Ovary (tissue), 9 donors: ENCODE measurements around the gene HTRA3. TPM values are rescaled to one million over a fixed set of nuclear protein-coding genes. Genes with fewer than 3 reads are reported as not detected.

Source experiments
- DNase-seq, 5 donors: peaks; one replicate each; pipeline ENCODE4 v3.0.0-alpha.2; 2019 to 2020
- H3K27ac ChIP-seq, 2 donors: fragments of 200-600 bp; one replicate each; pipeline versions ENCODE4 v1.5.1 to v1.8.0; 2019 to 2022
- H3K27me3 ChIP-seq: fragments of 200-600 bp; one replicate; pipeline ENCODE4 v1.8.0; 2022
- H3K36me3 ChIP-seq: fragments of 200-600 bp; sonication (generic); one replicate; pipeline ENCODE4 v1.5.1; 2019
- H3K4me1 ChIP-seq: one replicate; pipeline ENCODE4 v1.8.1; 2013; ENCODE audit warnings: mild to moderate bottlenecking, moderate library complexity; ENCODE audit not compliant: insufficient read depth
- H3K4me3 ChIP-seq: fragments of 200-600 bp; sonication (generic); one replicate; pipeline ENCODE4 v1.5.1; 2017
- H3K9me3 ChIP-seq, 2 donors: fragments of 200-600 bp in 1 of 2; sonication (generic) in 1 of 2; one replicate each; pipeline versions ENCODE4 v1.5.1 to v1.8.1; 2013 to 2019; ENCODE audit warnings: mild to moderate bottlenecking in 1 of 2, moderate library complexity in 1 of 2
- EP300 ChIP-seq: sonication (generic); formaldehyde crosslinking; IDR thresholded peaks from one replicate; pipeline ENCODE4 v1.6.1; 2017; ENCODE audit warnings: antibody characterized with exemption
- POLR2A ChIP-seq: fragments of 450-650 bp; IDR thresholded peaks from one replicate; pipeline ENCODE4 v1.6.1; 2017; ENCODE audit warnings: antibody characterized with exemption, mild to moderate bottlenecking, moderate library complexity
- WGBS, 3 donors: extraction: QIAGEN DNeasy Blood & Tissue Kit in 1 of 3; methylation state at CpG; one replicate each; pipeline versions ENCODE4 v1.1.5 to v1.1.7; 2013 to 2017; 5-methylcytosine and 5-hydroxymethylcytosine counted together
- intact Hi-C, 4 donors: fragments of 100-400 bp; cut with DNase I; formaldehyde crosslinking; loops; one replicate each; pipeline versions ENCODE4 v1.11.0 to v1.15.1; 2022 to 2023
- polyA plus RNA-seq, 2 donors: library from polyadenylated mRNA; stranded (reverse); fragments of 200-250 nt in 1 of 2; fragments of 350-450 nt in 1 of 2; fragmentation: Illumina TruSeq in 1 of 2; extraction: RNeasy Lipid Tissue Mini Kit (QIAGEN cat#74804) in 1 of 2; gene quantifications; one replicate each; pipeline ENCODE4 v1.2.3, GENCODE V29; 2013 to 2014
- total RNA-seq, 7 donors: library from RNA; depleted of rRNA in 2 of 7; stranded (reverse); fragments of >200 nt in 2 of 7; fragmentation: NEBNext Ultra II Directional in 3 of 7; extraction: Animal tissue kit (Norgen Biotek cat#: 25700) in 3 of 7; gene quantifications; one replicate each; pipeline versions ENCODE4 v1.1.0 to v1.2.4, GENCODE V29; 2016 to 2023
- TF ChIP-seq, protein P1 (sequence below), 3 donors: fragments of 450-650 bp in 2 of 3; fragments of 200-600 bp in 1 of 3; IDR thresholded peaks; one replicate each; pipeline versions ENCODE4 v1.5.1 to v1.8.0; 2016 to 2022; ENCODE audit warnings: antibody characterized with exemption in 3 of 3, mild to moderate bottlenecking in 1 of 3
- donor health status: DM: no; HTN: no; CAD: no; lungs with moderate emphysema.
- donor health status: DM: no; HTN: no; CAD: no.
- donor health status: Bipolar disorder and iron deficiency.
- donor health status: DM: yes; HTN: yes; CAD: no.
- donor health status: DM: no; HTN: no; CAD: no.
- donor health status: DM: yes; HTN: yes; CAD: no.

Gene HTRA3
- total and polyA plus RNA-seq, 9 donors = 36.2 to 163 (median 64.7) TPM

DNA sequence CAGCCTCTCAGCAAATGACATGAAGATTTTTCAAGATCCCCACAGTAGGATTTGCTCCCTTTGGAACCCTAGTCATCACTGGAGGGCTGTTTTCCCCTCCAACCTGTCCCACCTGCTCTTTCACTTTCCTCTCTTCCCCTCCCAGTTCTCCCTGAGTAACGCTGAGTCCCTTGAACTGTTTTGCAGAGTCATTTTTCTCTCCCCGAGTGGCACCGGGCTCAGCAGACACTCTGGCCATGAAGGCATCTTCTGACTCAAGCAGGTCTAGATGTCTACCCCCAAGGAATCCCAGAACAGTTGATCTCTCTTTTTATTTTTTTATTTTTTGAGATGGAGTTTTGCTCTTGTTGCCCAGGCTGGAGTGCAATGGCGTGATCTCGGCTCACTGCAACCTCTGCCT, 52.2 kb downstream of the HTRA3 start:
- no peak overlapping the region for H3K27ac ChIP-seq
- intact Hi-C loops = no loop called here
- TF ChIP-seq POLR2A (no peak), EP300 (no peak)
- TF ChIP-seq, protein P1, sequence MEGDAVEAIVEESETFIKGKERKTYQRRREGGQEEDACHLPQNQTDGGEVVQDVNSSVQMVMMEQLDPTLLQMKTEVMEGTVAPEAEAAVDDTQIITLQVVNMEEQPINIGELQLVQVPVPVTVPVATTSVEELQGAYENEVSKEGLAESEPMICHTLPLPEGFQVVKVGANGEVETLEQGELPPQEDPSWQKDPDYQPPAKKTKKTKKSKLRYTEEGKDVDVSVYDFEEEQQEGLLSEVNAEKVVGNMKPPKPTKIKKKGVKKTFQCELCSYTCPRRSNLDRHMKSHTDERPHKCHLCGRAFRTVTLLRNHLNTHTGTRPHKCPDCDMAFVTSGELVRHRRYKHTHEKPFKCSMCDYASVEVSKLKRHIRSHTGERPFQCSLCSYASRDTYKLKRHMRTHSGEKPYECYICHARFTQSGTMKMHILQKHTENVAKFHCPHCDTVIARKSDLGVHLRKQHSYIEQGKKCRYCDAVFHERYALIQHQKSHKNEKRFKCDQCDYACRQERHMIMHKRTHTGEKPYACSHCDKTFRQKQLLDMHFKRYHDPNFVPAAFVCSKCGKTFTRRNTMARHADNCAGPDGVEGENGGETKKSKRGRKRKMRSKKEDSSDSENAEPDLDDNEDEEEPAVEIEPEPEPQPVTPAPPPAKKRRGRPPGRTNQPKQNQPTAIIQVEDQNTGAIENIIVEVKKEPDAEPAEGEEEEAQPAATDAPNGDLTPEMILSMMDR (IDR thresholded peaks at IDR 0.05) = no peak
- H3K27me3 ChIP-seq = no peaks in the 10 kb centered on the region
- DNase-seq = no peak
- H3K4me1 ChIP-seq = peaks cover 10% of the 10 kb centered on the region
- H3K9me3 ChIP-seq = no peaks in the 10 kb centered on the region
- 75 to 89% (median 76%) methylated on average over 5 of the region's 5 CpGs for WGBS, 3 donors
- H3K4me3 ChIP-seq = no peak overlapping the region
- H3K36me3 ChIP-seq = no peaks in the 10 kb centered on the region

DNA sequence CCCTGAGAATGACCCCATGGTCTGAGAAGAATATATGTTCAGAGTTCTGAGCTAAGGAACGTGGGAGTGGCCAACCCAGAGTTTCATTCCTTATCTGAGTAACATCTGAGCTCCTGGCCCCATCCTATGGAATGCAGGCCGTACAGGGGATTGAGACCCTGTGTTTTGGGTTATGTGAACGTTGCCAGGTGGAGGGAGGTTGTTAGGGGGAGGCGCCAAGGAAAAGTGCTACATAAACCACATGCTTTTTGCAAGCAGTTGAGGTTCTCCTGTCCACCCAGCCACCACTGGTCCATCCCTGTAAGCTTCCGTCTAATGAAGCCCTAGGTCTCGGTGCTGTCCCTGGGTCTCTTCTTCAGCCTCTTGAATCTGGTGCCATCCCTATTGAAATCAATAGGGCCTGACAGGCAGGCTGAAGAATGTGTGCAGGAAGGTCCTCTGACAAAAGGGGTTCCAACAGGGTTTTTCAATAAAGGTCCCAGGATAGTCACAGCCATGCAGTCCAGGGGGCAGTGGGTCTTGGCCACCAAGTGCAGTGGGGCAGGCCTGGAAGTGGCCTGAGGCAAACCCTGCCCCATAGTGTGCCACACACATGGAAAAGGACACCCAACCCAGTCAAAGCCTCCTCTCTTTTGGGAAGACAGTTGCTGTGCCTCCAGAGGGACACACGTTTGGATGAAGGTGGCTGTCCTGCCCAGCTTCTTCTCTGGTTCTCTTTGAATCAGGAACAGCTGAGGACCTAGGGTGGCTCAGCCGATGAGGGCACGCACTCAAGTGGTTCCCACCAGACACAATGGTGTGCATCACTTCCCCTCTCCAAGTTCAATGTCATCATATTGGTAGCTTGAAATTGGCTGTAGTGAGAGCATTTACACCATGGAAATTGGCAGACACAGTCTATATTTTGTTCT, 53.5 kb downstream of the HTRA3 start:
- H3K27ac ChIP-seq = no peak overlapping the region
- no peak for DNase-seq
- WGBS, 3 donors = 80 to 86% (median 83%) methylated on average over 9 of the region's 9 CpGs
- TF ChIP-seq POLR2A (no peak), EP300 (no peak)
- TF ChIP-seq, protein P1 (IDR thresholded peaks at IDR 0.05) = no peak
- no peak overlapping the region for H3K4me3 ChIP-seq
- no peaks in the 10 kb centered on the region for H3K36me3 ChIP-seq
- no peaks in the 10 kb centered on the region for H3K9me3 ChIP-seq
- intact Hi-C loops = no loop called here
- H3K4me1 ChIP-seq = peaks cover 10% of the 10 kb centered on the region
- no peaks in the 10 kb centered on the region for H3K27me3 ChIP-seq

DNA sequence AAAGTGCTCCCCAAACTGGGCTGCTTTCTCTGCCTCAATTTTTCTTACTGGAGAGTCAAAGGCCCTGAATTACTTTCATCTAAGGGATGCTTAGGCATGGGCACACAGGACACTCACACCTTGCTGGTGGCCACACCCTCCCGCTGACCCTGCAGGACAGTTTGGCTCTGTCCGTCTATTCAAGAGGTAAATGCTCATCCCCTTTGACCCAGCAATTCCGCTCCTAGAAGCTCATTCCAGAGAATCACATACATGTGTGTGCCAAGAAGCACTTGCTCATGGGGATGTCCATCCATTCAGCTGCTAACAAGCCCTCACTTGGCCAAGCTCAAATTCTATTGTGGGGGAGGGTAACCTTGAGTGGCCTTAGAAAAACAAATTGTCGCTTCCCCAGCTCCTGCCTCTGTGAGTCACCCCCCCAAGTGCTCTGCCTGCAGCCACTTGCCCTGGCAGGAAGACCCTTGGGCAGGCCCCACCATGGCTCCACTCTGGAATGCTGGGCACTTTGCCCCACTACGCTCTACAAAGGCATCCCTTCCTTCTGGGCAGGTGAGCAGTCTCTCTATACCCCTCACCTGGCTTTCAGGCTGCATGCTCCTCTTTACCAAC, 54.5 kb downstream of the HTRA3 start:
- Histone ChIP-seq H3K4me3 (no peak overlapping the region), H3K36me3 (no peaks in the 10 kb centered on the region), H3K4me1 (peaks cover 10% of the 10 kb centered on the region), H3K9me3 (no peaks in the 10 kb centered on the region), H3K27ac (no peak overlapping the region), H3K27me3 (no peaks in the 10 kb centered on the region)
- TF ChIP-seq, protein P1 (IDR thresholded peaks at IDR 0.05) = no peak
- TF ChIP-seq EP300 (no peak), POLR2A (no peak)
- WGBS, 3 donors = 78 to 98% (median 81%) methylated on average over 5 of the region's 5 CpGs
- intact Hi-C loops = no loop called here
- DNase-seq = peak in 1 of 5 donors; percentile 11

DNA sequence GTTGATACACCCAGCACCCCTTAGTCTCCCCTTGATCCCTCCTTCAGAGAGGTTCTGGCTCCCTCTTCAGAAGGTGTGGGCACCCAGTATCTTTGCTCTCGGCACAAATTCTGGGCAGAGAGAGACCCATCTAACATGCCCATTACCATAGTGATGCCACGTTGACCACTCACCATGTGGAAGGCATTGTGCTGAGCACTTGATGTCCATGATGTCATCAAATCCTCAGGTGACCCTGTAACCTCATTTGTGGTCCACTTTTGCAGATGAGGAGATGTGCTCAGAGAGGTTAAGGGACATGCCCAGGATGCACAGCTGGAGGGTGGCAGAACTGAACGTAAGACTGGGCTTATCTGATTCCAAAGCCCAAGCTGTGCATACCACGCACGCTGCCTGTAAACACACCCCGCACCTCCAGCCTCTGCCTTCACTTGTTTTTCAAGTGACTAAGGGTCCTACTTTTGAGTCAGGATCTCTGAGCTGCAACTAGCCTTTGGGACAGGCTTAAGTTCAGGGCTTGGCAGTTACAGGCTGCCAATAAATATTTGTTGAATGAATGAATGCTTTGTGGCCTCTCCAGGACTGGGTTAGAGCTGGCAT, 55.2 kb downstream of the HTRA3 start:
- peak in 1 of 5 donors; percentile 4 for DNase-seq
- 83 to 93% (median 89%) methylated on average over 6 of the region's 6 CpGs for WGBS, 3 donors
- no peaks in the 10 kb centered on the region for H3K36me3 ChIP-seq

More for the DNA sequence above, 55.2 kb downstream of the HTRA3 start:
- TF ChIP-seq, protein P1 (IDR thresholded peaks at IDR 0.05) = no peak
- TF ChIP-seq EP300 = no peak
- no peak for TF ChIP-seq POLR2A
- Histone ChIP-seq H3K27me3 (no peaks in the 10 kb centered on the region), H3K4me3 (no peak overlapping the region), H3K4me1 (peaks cover 8% of the 10 kb centered on the region), H3K9me3 (no peaks in the 10 kb centered on the region), H3K27ac (no peak overlapping the region)
- intact Hi-C loops = no loop called here
